Gastrocnemius medialis (tissue), 4 donors: ENCODE measurements around the gene SFXN3. TPM values are rescaled to one million over a fixed set of nuclear protein-coding genes. Genes with fewer than 3 reads are reported as not detected.

Source experiments
- ATAC-seq, 2 donors: fragments of 150-250 bp; one replicate each; pipeline ENCODE4 v1.9.1; 2016
- DNase-seq, 2 donors: peaks; one replicate each; pipeline ENCODE4 v3.0.0-alpha.2; 2019
- H3K27ac ChIP-seq, 4 donors: fragments of 200-600 bp; sonication (generic); 1 replicate in 1 of 4; 2 replicates in 3 of 4; pipeline ENCODE4 v1.5.1; 2016 to 2018; ENCODE audit warnings: mild to moderate bottlenecking in 2 of 4, moderate library complexity in 1 of 4
- H3K27me3 ChIP-seq, 3 donors: fragments of 200-600 bp; sonication (generic) in 2 of 3; 1 replicate in 1 of 3; 2 replicates in 2 of 3; pipeline versions ENCODE4 v1.5.1 to v1.6.0; 2016 to 2019; ENCODE audit warnings: mild to moderate bottlenecking in 1 of 3, moderate library complexity in 1 of 3
- H3K36me3 ChIP-seq, 2 donors: fragments of 200-600 bp; sonication (generic) in 1 of 2; one replicate each; pipeline ENCODE4 v1.5.1; 2017 to 2018
- H3K4me1 ChIP-seq, 2 donors: fragments of 200-600 bp; sonication (generic) in 1 of 2; one replicate each; pipeline ENCODE4 v1.5.1; 2016 to 2017; ENCODE audit warnings: mild to moderate bottlenecking in 2 of 2
- H3K4me3 ChIP-seq, 4 donors: fragments of 200-600 bp; sonication (generic) in 3 of 4; 1 replicate in 1 of 4; 2 replicates in 3 of 4; pipeline ENCODE4 v1.5.1; 2016 to 2019; ENCODE audit warnings: mild to moderate bottlenecking in 2 of 4
- H3K9me3 ChIP-seq, 3 donors: fragments of 200-600 bp; sonication (generic) in 2 of 3; 1 replicate in 1 of 3; 2 replicates in 2 of 3; pipeline ENCODE4 v1.5.1; 2016 to 2019
- POLR2A ChIP-seq, 2 donors: fragments of 450-650 bp; IDR thresholded peaks; one replicate each; pipeline ENCODE4 v1.6.1; 2017; ENCODE audit warnings: antibody characterized with exemption in 2 of 2, mild to moderate bottlenecking in 2 of 2, moderate library complexity in 2 of 2
- in situ Hi-C, 4 donors: fragments of 200-750 bp; cut with MboI; loops; one replicate each; pipeline versions ENCODE4 v1.15.0 to v1.8.0; 2017; ENCODE audit warnings: low sequenced_read_pairs in 4 of 4
- intact Hi-C: fragments of 100-400 bp; cut with DNase I; formaldehyde crosslinking; loops from one replicate; pipeline ENCODE4 v1.15.1; 2023; ENCODE audit warnings: low total_unique reads
- total RNA-seq, 4 donors: library from RNA; depleted of rRNA; stranded (reverse); fragments of >200 nt; gene quantifications; one replicate each; pipeline versions ENCODE4 v1.1.0 to v1.2.3, GENCODE V29; 2016
- TF ChIP-seq, protein P1 (sequence below), 5 experiments: fragments of 450-650 bp in 3 of 5; fragments of 200-600 bp in 2 of 5; sonication (generic) in 2 of 5; IDR thresholded peaks in 4 of 5; conservative IDR thresholded peaks in 1 of 5; 1 replicate in 4 of 5; 2 replicates in 1 of 5; pipeline ENCODE4 v1.5.1; 2016 to 2019; ENCODE audit warnings: antibody characterized with exemption in 5 of 5, mild to moderate bottlenecking in 3 of 5, moderate library complexity in 3 of 5

The SFXN3 gene
- total RNA-seq, 4 donors from 2014 or later, result 4.2 to 9.5 (median 7.0) TPM

DNA sequence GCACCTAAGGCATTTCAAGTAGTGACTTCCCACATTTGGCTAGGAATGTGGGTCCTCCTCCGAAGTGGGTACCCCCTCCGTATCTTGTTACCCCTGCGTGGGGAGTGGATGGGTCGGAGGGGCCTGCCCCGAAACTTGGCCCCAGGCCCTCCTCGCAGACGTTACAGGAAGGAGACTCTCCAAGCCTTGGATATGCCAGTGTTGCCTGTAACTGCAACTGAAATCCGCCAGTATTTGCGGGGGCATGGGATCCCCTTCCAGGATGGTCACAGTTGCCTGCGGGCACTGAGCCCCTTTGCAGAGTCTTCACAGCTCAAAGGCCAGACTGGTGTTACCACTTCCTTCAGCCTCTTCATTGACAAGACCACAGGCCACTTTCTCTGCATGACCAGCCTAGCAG is 42.9 kb upstream of the SFXN3 start:
- ATAC-seq, result no peak
- TF ChIP-seq, protein P1, sequence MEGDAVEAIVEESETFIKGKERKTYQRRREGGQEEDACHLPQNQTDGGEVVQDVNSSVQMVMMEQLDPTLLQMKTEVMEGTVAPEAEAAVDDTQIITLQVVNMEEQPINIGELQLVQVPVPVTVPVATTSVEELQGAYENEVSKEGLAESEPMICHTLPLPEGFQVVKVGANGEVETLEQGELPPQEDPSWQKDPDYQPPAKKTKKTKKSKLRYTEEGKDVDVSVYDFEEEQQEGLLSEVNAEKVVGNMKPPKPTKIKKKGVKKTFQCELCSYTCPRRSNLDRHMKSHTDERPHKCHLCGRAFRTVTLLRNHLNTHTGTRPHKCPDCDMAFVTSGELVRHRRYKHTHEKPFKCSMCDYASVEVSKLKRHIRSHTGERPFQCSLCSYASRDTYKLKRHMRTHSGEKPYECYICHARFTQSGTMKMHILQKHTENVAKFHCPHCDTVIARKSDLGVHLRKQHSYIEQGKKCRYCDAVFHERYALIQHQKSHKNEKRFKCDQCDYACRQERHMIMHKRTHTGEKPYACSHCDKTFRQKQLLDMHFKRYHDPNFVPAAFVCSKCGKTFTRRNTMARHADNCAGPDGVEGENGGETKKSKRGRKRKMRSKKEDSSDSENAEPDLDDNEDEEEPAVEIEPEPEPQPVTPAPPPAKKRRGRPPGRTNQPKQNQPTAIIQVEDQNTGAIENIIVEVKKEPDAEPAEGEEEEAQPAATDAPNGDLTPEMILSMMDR (IDR thresholded peaks at IDR 0.05 in 4 of 5, conservative IDR thresholded peaks at IDR 0.05 in 1 of 5), result no peak
- TF ChIP-seq POLR2A (IDR thresholded peaks at IDR 0.05), result no peak
- H3K27ac ChIP-seq, result peak overlapping the region in 2 of 4 donors; percentile 86 to 91
- peak overlapping the region; percentile 78 to 96 (median 90) for H3K4me3 ChIP-seq
- H3K27me3 ChIP-seq, result no peaks in the 10 kb centered on the region
- DNase-seq, result no peak
- peaks cover 0 to 40% of the 10 kb centered on the region in 2 donors for H3K36me3 ChIP-seq
- no peaks in the 10 kb centered on the region for H3K9me3 ChIP-seq
- intact Hi-C loops, result no loop called here
- in situ Hi-C loops, result no loop called here
- H3K4me1 ChIP-seq, result peaks cover 32 to 37% of the 10 kb centered on the region in 2 donors

DNA sequence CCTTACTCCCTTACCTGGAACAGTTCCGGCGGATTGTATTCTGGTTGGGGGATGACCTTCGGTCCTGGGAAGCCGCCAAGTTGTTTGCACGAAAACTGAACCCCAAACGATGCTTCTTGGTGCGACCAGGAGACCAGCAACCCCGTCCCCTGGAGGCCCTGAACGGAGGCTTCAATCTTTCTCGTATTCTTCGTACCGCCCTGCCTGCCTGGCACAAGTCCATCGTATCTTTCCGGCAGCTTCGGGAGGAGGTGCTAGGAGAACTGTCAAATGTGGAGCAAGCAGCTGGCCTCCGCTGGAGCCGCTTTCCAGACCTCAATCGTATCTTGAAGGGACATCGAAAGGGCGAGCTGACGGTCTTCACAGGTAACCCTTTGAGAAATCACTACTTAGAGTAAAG is 41.9 kb upstream of the SFXN3 start:
- DNase-seq, result no peak
- Histone ChIP-seq H3K27me3 (no peaks in the 10 kb centered on the region), H3K36me3 (peaks cover 0 to 49% of the 10 kb centered on the region in 2 donors), H3K9me3 (no peaks in the 10 kb centered on the region), H3K27ac (no peak overlapping the region), H3K4me3 (no peak overlapping the region), H3K4me1 (peaks cover 32 to 37% of the 10 kb centered on the region in 2 donors)
- intact Hi-C loops, result no loop called here
- in situ Hi-C loops, result no loop called here
- TF ChIP-seq POLR2A (IDR thresholded peaks at IDR 0.05), result no peak
- TF ChIP-seq, protein P1 (IDR thresholded peaks at IDR 0.05 in 4 of 5, conservative IDR thresholded peaks at IDR 0.05 in 1 of 5), result no peak
- ATAC-seq, result no peak

DNA sequence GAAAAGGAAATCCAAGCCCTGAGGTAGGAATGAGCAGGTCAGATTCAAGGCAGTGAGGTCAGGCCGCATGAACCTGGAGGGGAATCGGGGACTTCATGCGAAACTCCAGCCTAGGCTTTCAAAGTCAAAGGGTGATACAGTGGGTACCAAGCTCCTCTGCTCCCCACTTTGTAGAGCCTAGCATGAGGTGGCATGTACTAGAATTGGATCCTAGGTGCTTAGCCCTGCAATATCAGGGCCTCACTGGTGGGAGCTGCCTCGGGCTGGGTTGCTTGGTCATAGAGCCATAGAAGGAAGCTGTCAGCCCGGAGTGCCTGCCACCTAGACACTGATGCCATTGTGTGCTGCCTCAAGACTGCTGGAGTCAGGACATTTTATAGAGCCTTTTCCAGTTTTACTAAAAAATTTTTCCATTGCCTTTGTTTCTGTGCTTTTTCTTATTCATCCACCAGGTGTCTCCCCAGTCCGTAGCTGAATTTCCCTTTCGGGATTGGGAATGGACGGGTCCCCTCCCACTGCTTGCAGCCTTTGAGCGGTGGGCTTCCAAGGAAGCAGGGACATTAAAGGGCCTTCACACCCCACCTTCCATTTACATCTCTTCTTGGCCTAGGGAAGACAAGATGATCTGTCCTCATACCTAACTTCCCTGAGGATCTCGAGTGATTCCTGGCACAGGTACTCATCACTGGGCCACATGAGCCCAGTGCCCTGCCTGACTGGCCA is 36.9 kb upstream of the SFXN3 start:
- in situ Hi-C loops (no loop called here), intact Hi-C loops (loop anchor here (1.0 kb wide), 1 partner anchor 20 kb away; no protein-coding TSS in a partner anchor)
- peaks cover 0 to 34% of the 10 kb centered on the region in 2 donors for H3K36me3 ChIP-seq
- TF ChIP-seq, protein P1 (IDR thresholded peaks at IDR 0.05 in 4 of 5, conservative IDR thresholded peaks at IDR 0.05 in 1 of 5), result peak; percentile 64 to 79 (median 73)
- no peak for TF ChIP-seq POLR2A (IDR thresholded peaks at IDR 0.05)
- ATAC-seq (no peak), DNase-seq (no peak)
- H3K4me1 ChIP-seq, result peaks cover 17 to 19% of the 10 kb centered on the region in 2 donors
- H3K9me3 ChIP-seq, result no peaks in the 10 kb centered on the region
- H3K4me3 ChIP-seq, result no peak overlapping the region
- H3K27ac ChIP-seq, result no peak overlapping the region
- H3K27me3 ChIP-seq, result no peaks in the 10 kb centered on the region

DNA sequence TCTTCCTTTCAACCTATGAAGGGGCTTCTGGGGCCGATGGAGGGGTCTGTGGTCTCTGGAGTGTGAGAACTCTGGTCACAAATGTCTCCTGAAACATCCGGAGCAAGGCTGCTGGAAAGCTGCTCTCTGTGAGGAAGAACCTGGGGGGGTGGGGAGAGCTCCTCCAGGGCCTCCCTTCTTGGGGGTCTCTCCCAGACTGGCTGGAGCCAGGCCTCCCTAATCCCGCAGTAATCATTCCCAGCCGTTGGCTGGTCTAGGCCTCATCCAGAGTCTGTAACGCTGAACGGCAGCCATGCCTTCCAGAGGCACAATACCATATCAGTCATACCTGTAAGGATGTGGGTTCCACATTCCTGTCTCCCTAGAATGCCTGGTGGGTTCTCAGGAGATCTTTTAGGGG is 35.9 kb upstream of the SFXN3 start:
- intact Hi-C loops (no loop called here), in situ Hi-C loops (no loop called here)
- ATAC-seq, result no peak
- peak overlapping the region in 1 of 4 donors; percentile 100 for H3K27ac ChIP-seq
- H3K4me3 ChIP-seq, result no peak overlapping the region
- H3K4me1 ChIP-seq, result peaks cover 8 to 21% of the 10 kb centered on the region in 2 donors
- no peaks in the 10 kb centered on the region for H3K9me3 ChIP-seq
- DNase-seq, result no peak
- TF ChIP-seq, protein P1 (IDR thresholded peaks at IDR 0.05 in 4 of 5, conservative IDR thresholded peaks at IDR 0.05 in 1 of 5), result no peak
- TF ChIP-seq POLR2A (IDR thresholded peaks at IDR 0.05), result no peak
- H3K36me3 ChIP-seq, result peaks cover 0 to 28% of the 10 kb centered on the region in 2 donors
- no peaks in the 10 kb centered on the region for H3K27me3 ChIP-seq
